ENCODE measurements around the gene RETNLB.

RETNLB gene

GRCh38 chr3:108775649-108776048 is 18.4 kb upstream of the RETNLB start:
- TF ChIP-seq CTCF (conservative IDR thresholded peaks at IDR 0.05): no peak

DNA sequence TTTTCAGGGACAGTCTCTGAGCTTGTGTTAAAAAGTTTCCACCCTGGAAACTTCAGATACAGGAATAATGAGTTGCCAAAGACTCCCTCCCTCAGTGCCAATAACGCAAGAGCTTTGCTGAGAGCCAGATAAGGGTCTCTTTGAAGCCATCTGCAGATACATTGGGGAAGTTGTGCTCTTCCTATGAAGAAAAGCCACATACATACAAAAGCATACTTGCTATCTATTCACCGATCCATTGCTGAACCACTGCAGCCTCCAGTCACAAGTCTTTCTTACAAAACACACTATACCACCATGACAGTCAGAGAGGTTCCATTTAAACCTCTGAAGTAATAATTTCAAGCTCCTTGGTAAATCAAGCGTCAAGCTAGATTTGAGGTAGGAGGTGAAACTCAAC is 10.0 kb upstream of the RETNLB start:
- TF ChIP-seq CTCF (conservative IDR thresholded peaks at IDR 0.05): no peak

More at GRCh38 chr3:108775649-108776048, 18.4 kb upstream of the RETNLB start:
- H3K27ac ChIP-seq: no peak overlapping the region

GRCh38 chr3:108755686-108756085 is 1.5 kb downstream of the RETNLB start:
- no peak overlapping the region for H3K27ac ChIP-seq
- TF ChIP-seq CTCF (conservative IDR thresholded peaks at IDR 0.05): no peak

More for the DNA sequence above, 10.0 kb upstream of the RETNLB start:
- H3K27ac ChIP-seq: no peak overlapping the region

GRCh38 chr3:108744762-108745161 is 12.4 kb downstream of the RETNLB start:
- H3K27ac ChIP-seq: no peak overlapping the region
- no peak for TF ChIP-seq CTCF (conservative IDR thresholded peaks at IDR 0.05)

DNA sequence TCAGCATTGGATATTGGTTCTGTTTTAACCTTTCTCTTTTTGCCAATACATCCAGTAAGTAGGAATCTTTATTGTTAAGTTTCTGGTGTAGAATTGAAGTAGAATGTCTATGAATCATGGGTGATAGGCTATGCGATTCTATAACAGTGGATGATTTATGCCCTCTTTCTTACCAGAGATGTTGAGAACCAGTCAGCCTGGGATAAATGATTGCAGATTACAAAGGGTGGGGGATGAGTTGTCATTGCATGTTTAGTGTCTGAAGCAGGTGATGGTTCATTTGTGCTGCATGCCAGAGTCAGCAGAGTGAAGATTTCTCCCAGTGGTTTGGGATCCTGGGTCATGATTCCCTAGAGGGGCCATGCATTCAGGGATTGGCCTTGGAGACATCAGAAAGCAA is 14.3 kb downstream of the RETNLB start:
- no peak for TF ChIP-seq CTCF (conservative IDR thresholded peaks at IDR 0.05)
- H3K27ac ChIP-seq: no peak overlapping the region

- H3K27ac ChIP-seq: no peak overlapping the region
- TF ChIP-seq CTCF (conservative IDR thresholded peaks at IDR 0.05): no peak
Measured at GRCh38 chr3:108736821-108737220, 20.4 kb downstream of the RETNLB start.

DNA sequence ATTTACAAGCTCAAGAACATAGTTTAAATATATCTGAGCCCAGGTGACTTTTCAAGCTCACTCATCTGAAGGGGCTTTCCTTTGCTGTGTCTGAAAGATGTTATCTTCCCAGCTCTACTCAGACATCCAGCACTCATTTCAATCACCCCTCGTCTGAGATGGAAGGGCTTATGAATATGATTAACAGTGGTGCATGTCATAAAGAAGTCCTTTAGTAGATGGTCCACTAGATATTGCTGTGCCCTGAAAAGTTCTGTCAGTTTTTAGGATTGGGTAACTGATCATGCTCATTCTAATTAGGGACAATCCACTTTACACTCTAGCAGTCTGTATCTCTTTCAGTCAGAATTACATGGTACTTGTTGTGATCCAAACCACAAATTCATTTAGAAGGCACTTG is 28.3 kb downstream of the RETNLB start:
- no peak overlapping the region for H3K27ac ChIP-seq
- no peak for TF ChIP-seq CTCF (conservative IDR thresholded peaks at IDR 0.05)

GRCh38 chr3:108728105-108728504 is 29.1 kb downstream of the RETNLB start:
- no peak for TF ChIP-seq CTCF (conservative IDR thresholded peaks at IDR 0.05)

More at GRCh38 chr3:108728105-108728504, 29.1 kb downstream of the RETNLB start:
- H3K27ac ChIP-seq: no peak overlapping the region

All from VCaP (cell line).